GM15510 (cell line): Measurements from ENCODE around the gene GREB1L.

ENCODE experiments used
- POLR2A ChIP-seq: IDR thresholded peaks from 3 replicates; pipeline ENCODE4 v1.6.1; 2011; ENCODE audit warnings: borderline replicate concordance; ENCODE audit not compliant: insufficient read length; ENCODE audit errors: extremely low read depth

The GREB1L gene

GRCh38 chr18:21363348-21363747, 121.3 kb downstream of the GREB1L start:
- TF ChIP-seq POLR2A, result no peak

- no peak for TF ChIP-seq POLR2A
These were observed 122.4 kb downstream of the GREB1L start for GRCh38 chr18:21364471-21364870.

DNA sequence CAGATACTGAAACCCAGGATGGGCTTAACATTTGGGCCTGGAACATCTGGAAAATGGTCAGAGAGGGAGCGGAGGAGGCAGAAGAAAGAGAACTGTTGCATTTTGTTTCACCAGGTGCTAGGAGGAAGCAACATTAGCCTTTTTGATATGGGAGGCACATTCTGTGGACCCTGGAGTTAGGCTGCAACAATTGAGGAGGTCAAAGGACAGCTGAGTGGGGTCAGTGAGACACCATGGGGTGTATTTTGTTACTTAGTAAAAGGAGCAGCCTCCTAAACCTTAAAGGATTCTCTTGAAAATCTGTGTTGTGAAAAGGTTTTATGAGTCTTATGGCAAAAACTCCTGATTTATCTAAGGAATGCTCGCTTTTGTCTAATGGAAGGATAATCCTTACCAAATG, 124.9 kb downstream of the GREB1L start:
- TF ChIP-seq POLR2A, result no peak

GRCh38 chr18:21369146-21369545, 127.1 kb downstream of the GREB1L start:
- no peak for TF ChIP-seq POLR2A

DNA sequence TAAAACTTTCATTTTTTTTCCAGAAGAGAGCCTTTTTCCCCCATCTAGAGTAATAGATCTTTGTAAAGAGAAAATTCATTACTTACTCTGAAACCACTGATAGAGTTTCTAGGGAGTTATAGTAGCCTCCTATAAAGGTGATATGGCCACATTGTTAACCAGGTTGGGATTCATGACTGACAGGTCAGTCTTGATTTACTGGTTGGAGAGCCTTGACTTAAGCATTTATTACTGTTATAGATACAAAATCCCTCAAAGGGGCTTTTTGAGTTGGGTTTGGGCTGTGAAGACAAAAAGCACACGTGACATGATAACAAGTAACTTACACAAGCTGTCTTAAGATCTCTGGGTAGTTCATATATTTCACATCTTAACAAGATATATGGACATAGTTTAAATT, 141.0 kb downstream of the GREB1L start:
- no peak for TF ChIP-seq POLR2A

GRCh38 chr18:21386523-21387240, 144.7 kb downstream of the GREB1L start:
- no peak for TF ChIP-seq POLR2A

DNA sequence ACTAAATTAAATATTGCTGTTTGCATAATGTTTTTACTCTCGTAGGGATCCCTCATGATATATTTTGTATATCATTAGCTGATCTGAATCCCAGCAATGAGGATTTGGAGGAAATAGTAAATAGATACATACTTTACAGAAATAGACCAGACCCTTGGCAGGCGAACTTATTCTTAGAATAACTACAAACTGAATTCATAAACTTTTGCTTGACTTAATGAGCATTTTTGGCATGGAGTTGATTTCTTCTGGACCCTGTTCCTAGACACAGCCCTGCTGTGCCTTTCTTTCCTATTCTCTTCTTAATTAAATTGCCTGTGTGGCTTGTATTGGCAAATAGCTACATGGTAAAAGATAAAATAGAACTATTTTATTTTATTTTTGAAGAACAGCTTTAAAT, 145.9 kb downstream of the GREB1L start:
- TF ChIP-seq POLR2A, result no peak

DNA sequence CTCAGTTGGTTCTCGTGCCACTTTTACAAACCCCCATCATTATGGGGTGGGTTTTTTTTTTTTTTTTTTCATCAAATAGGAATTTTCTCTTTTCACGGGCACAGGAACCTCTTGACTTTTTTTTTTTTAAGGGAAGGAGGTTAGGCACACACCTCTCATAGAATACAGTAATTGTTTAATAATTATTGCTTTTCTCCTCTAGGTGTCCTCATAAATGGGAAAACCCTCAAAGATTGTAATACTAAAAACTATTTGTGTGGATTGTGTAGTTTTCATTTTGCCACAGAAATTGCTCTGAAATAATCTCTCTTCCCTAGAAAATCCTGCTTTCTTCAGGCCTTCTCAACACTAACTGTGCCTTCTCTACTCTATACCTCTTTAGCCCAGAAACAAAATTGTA, 147.3 kb downstream of the GREB1L start:
- no peak for TF ChIP-seq POLR2A

GRCh38 chr18:21389903-21390302, 147.9 kb downstream of the GREB1L start:
- no peak for TF ChIP-seq POLR2A

DNA sequence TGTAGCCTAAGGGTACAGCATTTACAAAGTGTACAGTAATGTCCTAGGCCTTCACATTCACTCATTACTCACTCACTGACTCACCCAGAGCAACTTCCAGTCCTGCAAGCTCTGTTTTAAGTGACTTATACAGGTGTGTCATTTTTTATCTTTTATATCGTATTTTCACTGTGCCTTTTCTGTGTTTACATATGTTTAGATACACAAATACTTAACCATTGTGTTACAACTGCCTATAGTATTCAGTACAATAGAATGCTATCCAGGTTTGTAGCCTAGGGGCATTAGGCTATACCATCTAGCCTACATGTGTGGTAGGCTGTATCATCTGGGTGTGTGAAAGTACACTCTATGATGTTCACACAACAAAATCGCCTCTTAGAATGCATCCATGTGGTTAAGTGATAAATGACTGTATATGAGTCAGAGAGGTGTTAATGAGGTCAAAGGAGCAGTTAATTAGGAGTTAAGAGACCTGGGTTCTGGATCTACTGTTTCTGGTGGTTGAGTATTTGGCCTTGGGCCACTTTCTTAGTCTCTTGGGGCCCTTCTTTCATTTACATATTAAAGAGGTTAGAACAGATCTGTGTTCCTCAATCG, 149.1 kb downstream of the GREB1L start:
- no peak for TF ChIP-seq POLR2A

DNA sequence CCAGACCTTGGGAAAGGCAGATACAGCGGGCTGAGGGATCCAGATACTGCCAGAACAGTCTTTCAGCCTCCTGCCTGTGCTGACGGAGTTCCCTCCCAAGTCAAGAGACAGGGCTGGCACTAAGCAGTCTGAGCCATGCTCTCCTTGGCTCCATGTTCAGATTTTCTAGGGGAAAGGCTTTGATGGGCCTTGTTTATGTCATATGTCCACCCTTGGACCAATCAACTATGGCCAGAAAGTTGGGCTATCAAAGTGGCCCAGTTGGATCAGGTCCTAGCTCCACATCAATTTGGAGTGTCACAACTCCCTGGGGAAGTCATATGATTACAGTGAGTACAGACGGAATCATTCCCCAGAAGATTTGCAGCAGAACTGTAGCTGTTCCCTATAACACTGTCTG, 152.0 kb downstream of the GREB1L start:
- no peak for TF ChIP-seq POLR2A

DNA sequence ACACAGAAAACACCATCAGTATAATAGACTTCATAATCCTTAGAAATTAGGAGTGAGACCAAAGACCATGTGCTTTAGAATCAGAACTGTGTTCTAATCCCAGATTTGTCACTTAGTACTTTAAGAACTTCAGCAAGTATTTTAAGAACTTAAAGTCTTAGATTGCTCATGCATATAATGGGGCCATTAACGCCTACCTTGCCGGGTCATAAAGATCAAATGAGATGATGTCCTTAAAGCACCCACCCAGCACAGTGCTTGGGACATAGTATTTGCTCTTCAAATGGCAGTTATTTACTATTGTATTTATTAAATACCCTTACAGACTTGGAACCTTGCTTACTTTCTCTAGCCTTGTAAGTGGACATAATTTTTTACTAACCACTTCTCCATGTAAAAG, 156.1 kb downstream of the GREB1L start:
- no peak for TF ChIP-seq POLR2A

- TF ChIP-seq POLR2A, result no peak
These were observed 160.2 kb downstream of the GREB1L start for GRCh38 chr18:21402272-21402671.

DNA sequence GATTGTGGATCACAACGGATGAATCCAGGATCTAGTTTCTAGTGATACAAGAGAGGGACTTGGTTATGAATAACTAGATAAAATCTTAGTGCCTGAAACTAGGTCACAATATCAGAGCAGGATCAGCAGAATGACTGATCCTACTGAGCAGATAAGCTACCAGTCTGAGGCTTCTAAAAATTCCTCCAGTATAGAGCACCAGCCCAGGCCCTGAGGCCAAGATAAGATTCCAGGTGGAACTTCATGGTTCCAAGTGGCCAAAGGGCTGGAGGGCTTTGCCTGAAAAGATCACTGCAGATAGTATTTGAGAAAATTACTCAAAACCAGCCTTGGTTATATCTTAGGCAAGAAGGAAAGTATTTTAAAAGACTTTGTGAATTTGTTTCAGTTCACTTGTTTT, 162.4 kb downstream of the GREB1L start:
- TF ChIP-seq POLR2A, result no peak

DNA sequence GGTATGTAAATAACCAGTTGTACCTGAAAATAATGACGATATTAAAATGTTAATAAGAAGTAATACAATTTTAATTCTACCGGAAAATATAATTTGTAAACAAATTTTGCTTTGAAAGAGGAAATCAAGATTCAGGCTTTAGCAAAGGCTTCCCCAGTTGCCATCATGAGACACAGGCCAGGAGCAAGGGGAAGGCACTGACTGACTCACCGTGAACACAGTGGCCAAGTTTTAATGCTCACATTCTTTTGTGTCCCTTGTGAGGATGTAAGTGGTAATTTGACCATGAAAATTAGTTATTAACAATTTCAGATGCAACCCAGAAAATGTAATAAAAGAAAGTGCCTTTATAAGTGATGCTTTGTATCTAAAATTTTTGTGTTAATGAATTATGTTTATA, 164.1 kb downstream of the GREB1L start:
- TF ChIP-seq POLR2A, result no peak

- TF ChIP-seq POLR2A, result no peak
These were observed 166.6 kb downstream of the GREB1L start for GRCh38 chr18:21408681-21409080.
